Colonic mucosa (tissue), 4 donors: ENCODE data around the gene HLA-G. TPM values are rescaled to one million over a fixed set of nuclear protein-coding genes. Genes with fewer than 3 reads are reported as not detected.

Experiments
- DNase-seq: peaks from one replicate; pipeline ENCODE4 v3.0.0-alpha.2; 2020
- H3K27ac ChIP-seq: fragments of 200-600 bp; one replicate; pipeline ENCODE4 v1.8.0; 2021
- H3K27me3 ChIP-seq: fragments of 200-600 bp; one replicate; pipeline ENCODE4 v1.8.0; 2021
- H3K36me3 ChIP-seq: fragments of 200-600 bp; one replicate; pipeline ENCODE4 v1.8.0; 2021
- H3K4me1 ChIP-seq: fragments of 200-600 bp; one replicate; pipeline ENCODE4 v1.8.0; 2021; ENCODE audit warnings: mild to moderate bottlenecking
- H3K4me3 ChIP-seq: fragments of 200-600 bp; one replicate; pipeline ENCODE4 v1.8.0; 2021
- H3K9ac ChIP-seq, 2 donors: one replicate each; pipeline ENCODE4 v1.7.0; 2013; ENCODE audit warnings: control low read depth in 2 of 2, low read depth in 2 of 2, low read length in 2 of 2
- H3K9me3 ChIP-seq: fragments of 200-600 bp; one replicate; pipeline ENCODE4 v1.8.0; 2021
- intact Hi-C: fragments of 100-400 bp; cut with DNase I; formaldehyde crosslinking; loops from one replicate; pipeline ENCODE4 v1.14.1; 2022
- total RNA-seq, 2 donors: library from RNA; stranded (reverse); fragmentation: NEBNext Ultra II Directional in 1 of 2; extraction: Animal tissue kit (Norgen Biotek cat#: 25700) in 1 of 2; gene quantifications; one replicate each; pipeline ENCODE4 v1.2.1, GENCODE V29; 2021
- TF ChIP-seq, protein P1 (sequence below): fragments of 200-600 bp; IDR thresholded peaks from one replicate; pipeline ENCODE4 v1.8.0; 2022; ENCODE audit warnings: antibody characterized with exemption, mild to moderate bottlenecking
- donor health status: healthy.
- donor health status: DM: no; HTN: no; CAD: no.
- donor health status: DM: no; HTN: no; CAD: no.

HLA-G gene
- total RNA-seq, 2 donors from 2014 or later: 55.3 to 91.3 TPM

DNA sequence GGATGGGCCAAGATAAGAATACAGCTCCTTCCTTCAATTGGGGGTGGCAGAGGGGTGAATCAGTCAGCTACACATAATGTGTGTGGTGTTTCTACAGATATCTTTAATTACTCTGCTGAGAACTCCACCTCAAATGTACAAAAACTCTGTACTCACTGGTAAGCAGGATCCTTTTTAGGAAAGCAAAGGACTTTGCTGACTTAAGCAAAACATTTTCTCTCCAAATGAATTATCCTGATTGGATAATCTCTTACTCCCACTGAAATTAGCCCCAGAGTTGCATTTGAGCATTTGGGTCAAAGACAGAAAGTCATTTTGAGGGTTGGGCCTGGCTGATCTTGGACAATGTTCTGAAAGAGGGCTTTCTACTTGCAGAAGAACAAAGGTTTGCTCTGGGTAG is 13.4 kb downstream of the HLA-G start:
- no peak overlapping the region for H3K27ac ChIP-seq
- no peaks in the 10 kb centered on the region for H3K9me3 ChIP-seq
- H3K9ac ChIP-seq: no peak overlapping the region
- no peaks in the 10 kb centered on the region for H3K4me1 ChIP-seq
- H3K27me3 ChIP-seq: no peaks in the 10 kb centered on the region
- no peak for DNase-seq
- H3K36me3 ChIP-seq: no peaks in the 10 kb centered on the region
- TF ChIP-seq, protein P1, sequence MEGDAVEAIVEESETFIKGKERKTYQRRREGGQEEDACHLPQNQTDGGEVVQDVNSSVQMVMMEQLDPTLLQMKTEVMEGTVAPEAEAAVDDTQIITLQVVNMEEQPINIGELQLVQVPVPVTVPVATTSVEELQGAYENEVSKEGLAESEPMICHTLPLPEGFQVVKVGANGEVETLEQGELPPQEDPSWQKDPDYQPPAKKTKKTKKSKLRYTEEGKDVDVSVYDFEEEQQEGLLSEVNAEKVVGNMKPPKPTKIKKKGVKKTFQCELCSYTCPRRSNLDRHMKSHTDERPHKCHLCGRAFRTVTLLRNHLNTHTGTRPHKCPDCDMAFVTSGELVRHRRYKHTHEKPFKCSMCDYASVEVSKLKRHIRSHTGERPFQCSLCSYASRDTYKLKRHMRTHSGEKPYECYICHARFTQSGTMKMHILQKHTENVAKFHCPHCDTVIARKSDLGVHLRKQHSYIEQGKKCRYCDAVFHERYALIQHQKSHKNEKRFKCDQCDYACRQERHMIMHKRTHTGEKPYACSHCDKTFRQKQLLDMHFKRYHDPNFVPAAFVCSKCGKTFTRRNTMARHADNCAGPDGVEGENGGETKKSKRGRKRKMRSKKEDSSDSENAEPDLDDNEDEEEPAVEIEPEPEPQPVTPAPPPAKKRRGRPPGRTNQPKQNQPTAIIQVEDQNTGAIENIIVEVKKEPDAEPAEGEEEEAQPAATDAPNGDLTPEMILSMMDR: no peak
- intact Hi-C loops: no loop called here
- H3K4me3 ChIP-seq: no peak overlapping the region

DNA sequence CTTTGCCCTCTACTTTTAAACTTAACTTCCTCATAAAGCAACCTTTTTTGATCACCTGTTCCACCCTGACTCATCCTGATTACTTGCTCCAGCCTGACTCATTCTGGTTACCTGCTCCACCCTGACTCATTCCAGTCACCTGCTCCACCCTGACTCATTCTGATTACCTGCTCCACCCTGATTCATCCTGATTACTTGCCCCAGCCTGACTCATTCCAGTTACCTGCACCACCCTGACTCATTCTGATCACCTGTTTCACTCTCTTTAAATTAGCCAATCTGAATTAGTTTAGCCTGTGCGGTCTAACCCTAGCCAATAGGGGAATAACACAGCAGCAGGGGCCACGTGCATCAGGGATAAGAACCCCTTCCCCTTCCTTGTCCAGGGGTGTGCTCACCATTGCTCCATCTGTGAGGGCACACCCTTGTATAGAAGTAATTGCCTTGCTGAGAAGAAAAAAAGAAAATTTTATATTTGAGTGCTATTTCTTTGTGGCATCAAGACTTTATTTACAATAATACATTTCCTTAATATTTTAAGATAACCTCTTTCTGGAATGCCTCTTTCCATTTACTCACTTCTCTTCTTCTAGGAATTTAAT is 17.9 kb downstream of the HLA-G start:
- H3K9me3 ChIP-seq: no peaks in the 10 kb centered on the region
- H3K27ac ChIP-seq: no peak overlapping the region
- TF ChIP-seq, protein P1: no peak
- H3K27me3 ChIP-seq: no peaks in the 10 kb centered on the region
- no peak overlapping the region for H3K9ac ChIP-seq
- H3K36me3 ChIP-seq: no peaks in the 10 kb centered on the region
- intact Hi-C loops: no loop called here
- peaks cover 4% of the 10 kb centered on the region for H3K4me1 ChIP-seq
- H3K4me3 ChIP-seq: no peak overlapping the region
- DNase-seq: peak; percentile 48

DNA sequence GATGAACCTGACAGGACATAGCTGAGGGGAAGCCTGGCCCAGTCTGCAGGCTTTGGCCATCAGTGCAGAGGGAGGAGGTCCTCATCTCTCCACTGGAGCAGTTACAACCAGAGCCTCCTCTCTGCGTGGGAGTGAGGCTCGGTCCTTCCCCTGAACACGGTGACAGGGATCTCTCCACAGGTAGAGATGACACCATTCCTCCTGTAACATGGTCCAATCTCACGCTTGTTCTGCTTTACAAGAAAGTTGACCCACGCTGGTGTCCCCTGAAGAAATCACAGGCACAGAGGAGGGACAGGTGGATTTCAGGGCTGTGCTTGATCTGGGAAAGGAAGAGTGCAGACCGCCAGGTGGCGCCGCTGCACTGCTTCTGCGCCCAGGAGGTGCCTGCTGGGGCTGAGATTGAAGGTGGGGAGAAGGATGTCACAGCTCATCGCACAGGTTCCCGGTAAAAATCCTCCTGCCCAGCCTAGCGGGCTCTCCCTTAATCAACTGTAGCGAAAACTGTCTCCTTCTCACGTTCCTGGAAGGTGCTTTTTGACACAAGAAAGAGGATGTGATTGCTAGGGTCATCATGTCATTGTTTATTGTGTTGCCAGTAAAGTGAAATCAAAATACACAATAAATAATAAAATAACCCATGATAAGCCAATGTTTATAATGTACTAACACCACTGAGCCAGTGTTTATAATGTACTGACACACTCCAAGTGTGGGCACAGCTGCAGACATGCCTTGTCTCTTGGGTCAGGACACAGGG is 20.4 kb downstream of the HLA-G start:
- intact Hi-C loops: loop anchor here (2.0 kb wide), 1 partner anchor 167 kb away; no protein-coding TSS in a partner anchor

DNA sequence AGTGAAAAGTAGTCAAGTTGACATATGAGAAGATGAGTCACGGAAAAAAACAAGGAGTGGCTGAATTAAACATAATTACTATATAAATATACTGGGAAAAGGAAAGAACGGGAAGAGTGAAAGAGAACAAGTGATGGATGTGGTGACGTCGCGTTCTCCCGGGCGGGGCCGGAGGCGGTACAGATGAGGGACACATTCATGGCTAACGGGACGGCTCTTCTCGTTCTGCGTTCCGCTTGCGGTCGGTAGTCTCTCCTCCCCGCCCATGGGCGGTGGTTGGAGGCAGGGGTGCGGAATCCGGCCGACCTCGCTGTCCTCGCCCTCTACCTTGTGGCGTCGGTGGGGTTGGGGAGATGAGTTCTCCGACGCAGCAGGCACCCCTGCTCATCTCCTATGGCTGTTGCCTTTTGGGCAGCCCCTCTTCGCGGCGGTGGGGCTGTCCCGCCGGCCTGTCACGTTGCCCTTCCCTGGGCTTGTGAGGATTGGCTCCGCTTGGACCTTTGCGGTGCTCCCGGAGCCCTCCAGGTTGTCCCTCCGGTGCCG is 22.5 kb downstream of the HLA-G start:
- TF ChIP-seq, protein P1: no peak
- H3K4me3 ChIP-seq: no peak overlapping the region
- H3K36me3 ChIP-seq: no peaks in the 10 kb centered on the region
- H3K4me1 ChIP-seq: peaks cover 4% of the 10 kb centered on the region
- intact Hi-C loops: no loop called here
- no peak overlapping the region for H3K9ac ChIP-seq
- no peaks in the 10 kb centered on the region for H3K27me3 ChIP-seq
- DNase-seq: no peak
- no peaks in the 10 kb centered on the region for H3K9me3 ChIP-seq
- no peak overlapping the region for H3K27ac ChIP-seq

More for the DNA sequence above, 20.4 kb downstream of the HLA-G start:
- H3K4me1 ChIP-seq: peaks cover 4% of the 10 kb centered on the region
- no peak overlapping the region for H3K9ac ChIP-seq
- no peaks in the 10 kb centered on the region for H3K36me3 ChIP-seq
- DNase-seq: peak; percentile 82
- no peaks in the 10 kb centered on the region for H3K9me3 ChIP-seq
- no peak overlapping the region for H3K4me3 ChIP-seq
- no peaks in the 10 kb centered on the region for H3K27me3 ChIP-seq
- H3K27ac ChIP-seq: no peak overlapping the region
- TF ChIP-seq, protein P1: peak; percentile 93

DNA sequence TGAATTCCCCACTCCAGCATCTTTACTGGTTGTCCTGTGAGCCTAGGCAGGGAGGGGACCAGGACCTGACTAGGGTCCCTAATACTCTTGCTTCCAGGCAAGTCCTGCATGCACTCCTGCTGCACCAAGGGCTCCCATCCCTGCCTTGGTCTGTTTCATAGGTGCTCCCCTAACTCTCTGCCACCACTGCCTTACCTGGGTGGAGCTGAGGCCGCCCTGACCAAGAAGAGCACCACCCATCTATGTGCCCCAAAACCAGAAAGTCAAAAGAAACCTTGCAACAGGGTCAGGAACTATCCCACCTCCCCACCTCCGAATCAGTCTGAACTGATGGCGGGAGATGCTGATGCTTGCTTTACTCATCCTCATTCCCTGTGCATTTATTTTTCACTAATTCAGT is 23.6 kb downstream of the HLA-G start:
- intact Hi-C loops: no loop called here
- no peak overlapping the region for H3K9ac ChIP-seq
- no peak overlapping the region for H3K4me3 ChIP-seq
- H3K27ac ChIP-seq: no peak overlapping the region
- TF ChIP-seq, protein P1: no peak
- H3K9me3 ChIP-seq: no peaks in the 10 kb centered on the region
- no peaks in the 10 kb centered on the region for H3K36me3 ChIP-seq
- peaks cover 4% of the 10 kb centered on the region for H3K4me1 ChIP-seq
- no peak for DNase-seq
- no peaks in the 10 kb centered on the region for H3K27me3 ChIP-seq
